SHP77 treated with DMSO at 0.1 percent for 48 hours (cell line): ENCODE data around the gene INSRR.

Experiments used
- DNase-seq: peaks from one replicate; lab custom pipeline; 2025; lab: John Stamatoyannopoulos, UW

The INSRR gene

DNA sequence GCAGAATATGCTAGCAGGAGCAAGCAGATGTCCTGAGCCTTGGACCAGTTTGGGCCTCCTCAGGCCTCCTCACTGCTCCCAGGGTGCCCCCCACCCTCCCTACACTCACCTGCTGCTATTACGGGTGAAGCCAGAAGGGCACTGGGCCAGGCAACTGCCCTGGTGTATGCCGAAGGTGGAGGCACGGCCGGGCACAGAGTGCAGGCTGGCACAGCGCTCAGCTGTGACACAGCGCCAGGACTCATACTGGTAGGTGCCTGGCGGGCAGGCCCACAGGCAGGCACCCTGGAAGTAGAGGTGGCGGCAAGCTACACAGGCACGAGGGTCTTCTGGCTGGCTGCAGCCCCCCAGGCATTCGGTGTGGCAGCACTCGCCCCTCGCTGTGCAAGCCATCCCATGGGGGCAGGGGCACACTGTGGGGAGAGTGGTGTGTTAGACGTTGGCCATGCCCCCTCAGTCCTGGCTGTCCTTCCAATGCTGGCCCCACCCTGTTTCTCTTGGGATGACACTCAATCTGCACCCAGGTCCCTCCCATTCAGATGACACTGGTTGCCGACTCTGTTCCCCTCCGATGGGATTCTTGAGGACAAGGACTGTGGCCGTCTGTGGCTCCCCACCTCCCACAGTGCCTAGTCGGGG, 7.0 kb downstream of the INSRR start:
- DNase-seq: no peak

DNA sequence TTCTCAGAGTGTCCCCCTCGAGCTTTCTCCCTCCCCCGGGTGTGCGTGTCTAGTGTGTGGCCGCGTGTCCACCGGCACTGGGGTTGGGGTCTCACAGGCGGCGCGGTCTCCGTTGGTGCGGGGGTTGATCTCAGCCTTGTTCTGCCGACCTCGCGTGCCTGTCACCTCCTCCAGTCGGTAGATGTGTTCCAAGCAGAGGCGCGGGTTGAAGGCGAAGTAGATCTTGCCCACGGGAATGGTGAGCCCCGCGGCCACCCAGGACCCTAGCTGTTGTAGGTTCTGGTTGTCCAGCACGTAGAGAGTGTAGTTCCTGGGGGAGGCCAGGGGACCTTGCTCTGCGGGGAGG, 9.8 kb downstream of the INSRR start:
- no peak for DNase-seq

DNA sequence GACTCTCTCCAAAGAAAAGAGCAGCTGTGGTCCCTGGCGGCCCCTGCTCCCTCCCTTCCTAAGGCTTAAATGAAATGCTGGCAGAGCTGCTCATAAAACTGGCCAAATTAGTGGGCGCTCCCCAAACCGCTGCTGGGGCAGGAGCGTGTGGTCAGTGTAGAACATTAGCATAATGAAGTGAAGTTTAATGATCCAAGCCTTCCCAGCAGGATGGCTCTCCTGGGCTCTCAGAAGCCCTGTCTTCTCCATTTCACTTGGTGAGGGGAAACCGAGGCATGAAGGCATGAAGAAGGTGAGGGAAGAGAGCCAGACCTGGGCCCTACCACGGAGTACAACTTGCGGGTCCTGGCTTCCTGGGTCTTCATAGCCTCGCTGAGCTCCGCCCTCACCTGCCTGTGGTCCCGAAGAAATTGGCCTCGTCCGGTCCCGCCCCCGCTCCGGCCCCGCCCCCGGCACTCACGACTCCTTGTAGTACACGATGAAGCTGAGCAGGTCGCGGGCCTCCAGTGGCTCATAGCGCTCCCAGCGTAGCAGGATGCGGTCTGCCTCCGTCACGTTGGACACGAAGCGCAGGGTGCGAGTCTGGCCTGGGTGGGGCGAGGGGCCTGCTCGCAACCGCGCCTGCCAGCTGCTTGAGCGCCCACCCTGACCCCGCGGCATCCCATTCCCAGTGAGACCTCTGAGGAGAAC, 10.3 kb downstream of the INSRR start:
- DNase-seq: no peak

DNA sequence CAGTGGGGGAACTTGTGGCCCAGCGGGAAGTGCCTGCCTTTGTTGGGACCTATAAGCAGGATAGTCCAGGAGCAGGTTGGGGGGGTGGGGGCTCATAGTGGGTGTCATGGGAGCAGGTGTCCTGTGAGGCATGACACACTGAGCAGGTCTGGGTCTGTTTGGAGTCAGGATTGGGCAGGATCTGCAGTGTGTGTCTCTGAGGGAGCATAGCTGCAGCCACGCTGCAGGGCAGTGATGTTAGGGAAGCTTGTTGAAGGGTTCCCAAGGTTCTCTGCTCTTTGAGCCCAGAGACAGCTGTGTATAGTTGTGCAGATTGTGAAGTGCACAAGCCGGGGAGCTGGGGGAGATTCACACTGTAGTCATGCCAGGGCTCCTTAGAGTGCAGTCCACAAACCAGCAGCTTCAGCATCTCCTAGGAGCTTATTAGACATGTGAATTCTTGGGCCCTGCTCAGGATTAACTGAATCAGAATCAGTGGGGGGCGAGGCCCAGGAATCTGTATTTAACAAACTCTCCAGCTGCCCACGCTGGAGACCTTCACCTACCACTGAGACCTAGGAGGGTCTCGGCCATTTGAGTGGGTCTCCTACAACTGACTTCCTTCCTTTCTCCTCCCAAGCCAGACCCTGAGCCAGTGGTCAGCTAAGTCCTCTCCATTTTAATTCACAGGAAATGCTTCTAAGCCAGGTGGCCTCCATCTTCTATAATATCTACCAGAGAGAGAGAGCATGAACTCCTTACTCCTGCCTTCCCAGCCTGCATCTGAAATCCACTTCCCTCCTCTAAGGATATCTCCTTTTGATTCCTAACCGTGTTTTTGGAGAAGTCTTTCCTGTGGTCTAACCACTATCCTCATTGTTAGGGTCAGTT, 11.1 kb downstream of the INSRR start:
- DNase-seq: no peak

DNA sequence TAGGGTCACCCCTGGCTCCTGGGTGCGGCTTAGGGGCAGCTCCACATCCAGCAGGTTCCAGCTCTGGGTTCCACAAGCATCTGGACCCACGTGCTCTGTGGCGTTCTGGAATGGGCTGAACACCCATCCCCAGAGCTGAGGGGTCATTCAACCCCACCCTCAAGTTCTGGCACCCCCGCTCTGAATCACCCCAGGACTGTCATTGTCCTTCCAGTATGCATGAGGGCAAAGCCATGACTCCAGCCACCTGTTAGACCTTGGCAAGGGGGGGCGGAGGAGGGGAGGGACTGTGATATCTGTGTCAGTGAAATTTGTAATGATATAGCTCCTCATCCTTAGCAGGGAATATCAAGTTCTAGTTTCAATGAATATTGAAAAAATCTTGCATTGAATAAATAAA, 12.3 kb downstream of the INSRR start:
- DNase-seq: no peak

DNA sequence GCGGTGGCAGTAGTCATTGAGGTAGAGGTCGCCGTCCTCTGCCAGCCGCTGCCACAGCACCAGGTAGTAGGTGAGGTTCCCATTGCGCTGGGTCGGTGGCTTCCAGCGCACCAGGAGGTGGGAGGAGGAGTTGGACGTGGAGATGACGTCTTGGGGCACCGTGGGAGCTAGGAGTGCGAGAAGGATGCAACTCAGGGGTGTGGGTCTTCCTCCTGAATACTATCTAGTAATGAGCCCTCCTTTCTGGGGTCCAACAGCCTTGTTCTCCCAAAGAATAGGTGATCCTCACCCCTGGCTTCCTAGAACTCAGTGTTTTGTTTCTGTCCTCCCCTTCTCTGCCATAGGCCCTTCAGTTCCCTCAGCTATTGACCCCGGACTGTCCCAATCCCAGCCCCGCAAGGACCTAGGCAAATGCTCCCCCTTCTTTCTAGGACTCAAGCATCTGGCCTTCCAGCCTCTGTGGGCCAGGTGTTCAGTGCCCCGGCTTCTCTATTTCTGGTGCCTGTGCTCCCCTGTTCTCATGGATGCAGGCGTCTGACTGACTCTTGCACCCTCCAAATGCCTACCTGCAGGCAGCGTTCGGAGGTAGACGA, 12.9 kb downstream of the INSRR start:
- DNase-seq: no peak

DNA sequence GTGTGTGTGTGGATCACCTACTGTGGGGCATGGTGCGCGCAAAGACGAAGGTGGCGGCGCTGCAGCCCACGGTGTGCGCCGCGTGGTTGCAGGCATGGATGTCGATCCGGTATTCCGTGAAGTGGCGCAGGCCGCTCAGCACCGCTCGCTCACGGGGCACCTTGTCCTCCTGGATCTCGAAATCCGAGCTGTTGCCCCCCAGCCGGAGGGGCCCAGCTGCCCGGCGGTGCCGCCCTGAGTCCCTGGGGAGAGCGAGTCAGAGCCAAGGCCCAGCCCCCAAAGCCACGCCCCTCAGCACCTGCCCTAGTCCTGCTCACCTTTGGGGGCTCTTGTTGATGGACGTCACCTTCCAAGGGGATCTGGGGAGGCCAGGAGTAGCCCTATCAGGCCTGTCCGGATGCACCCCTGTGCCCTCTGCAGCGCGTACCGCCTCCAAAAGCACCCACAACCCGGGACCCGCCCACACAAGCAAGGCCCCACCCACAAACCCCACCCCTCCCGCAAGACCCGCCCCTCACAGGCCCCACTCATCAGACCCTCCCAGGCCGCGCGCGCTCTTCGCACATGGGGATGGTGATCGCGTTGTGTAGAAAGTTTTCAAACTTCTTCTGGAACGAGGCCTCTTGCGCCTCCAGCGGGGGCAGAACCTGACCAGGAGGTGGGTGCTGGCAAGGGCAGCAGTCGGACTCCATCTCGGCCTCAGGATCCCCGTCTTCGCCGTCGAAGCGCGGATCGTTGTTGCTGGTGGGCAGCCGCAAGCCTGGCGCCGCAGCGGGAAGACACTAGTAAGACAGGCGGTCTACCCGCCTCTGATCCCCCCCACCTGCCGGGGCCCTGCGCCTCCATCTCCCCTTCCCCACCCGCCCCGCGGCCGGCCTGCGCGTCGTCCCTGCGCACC, 13.6 kb downstream of the INSRR start:
- DNase-seq: no peak

DNA sequence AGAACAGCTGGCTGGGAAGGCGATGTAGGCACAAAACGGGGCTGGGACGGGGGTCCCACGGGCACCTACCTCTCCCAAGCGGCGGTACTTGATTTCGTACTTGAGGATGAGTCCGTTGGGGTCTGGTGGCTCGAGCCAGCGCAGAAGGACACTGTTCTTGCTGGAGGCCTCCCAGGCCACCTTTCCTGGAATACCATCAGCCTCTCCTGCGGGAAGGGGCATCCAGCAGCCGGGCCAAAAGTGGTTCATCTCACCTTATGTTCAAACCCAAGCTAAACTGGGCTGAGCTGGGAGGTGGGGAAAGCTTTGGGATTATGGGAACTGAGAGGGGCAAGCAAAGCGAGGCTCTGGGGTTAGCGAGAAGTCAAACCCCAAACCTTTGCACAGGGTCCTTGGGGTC, 14.3 kb downstream of the INSRR start:
- DNase-seq: no peak

DNA sequence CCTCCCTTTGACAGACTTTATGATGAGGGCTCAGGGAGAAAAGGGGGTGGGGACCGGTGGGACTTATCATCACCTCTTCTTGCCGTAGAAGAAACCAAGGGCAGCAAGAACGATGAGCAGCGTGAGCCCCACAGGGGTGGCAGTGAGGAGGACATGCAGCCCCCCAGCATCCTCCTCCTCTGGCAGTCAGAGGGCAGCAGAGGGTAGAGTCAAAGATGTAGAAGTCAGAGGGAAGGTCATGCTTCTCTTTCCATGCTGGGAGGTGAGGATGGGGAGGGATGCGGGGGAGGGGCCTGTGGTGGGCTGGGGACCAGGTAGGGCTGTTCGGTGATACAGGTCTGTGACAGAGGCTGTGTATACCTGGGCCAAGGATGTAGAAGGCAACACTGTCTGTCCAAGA, 14.8 kb downstream of the INSRR start:
- DNase-seq: no peak

DNA sequence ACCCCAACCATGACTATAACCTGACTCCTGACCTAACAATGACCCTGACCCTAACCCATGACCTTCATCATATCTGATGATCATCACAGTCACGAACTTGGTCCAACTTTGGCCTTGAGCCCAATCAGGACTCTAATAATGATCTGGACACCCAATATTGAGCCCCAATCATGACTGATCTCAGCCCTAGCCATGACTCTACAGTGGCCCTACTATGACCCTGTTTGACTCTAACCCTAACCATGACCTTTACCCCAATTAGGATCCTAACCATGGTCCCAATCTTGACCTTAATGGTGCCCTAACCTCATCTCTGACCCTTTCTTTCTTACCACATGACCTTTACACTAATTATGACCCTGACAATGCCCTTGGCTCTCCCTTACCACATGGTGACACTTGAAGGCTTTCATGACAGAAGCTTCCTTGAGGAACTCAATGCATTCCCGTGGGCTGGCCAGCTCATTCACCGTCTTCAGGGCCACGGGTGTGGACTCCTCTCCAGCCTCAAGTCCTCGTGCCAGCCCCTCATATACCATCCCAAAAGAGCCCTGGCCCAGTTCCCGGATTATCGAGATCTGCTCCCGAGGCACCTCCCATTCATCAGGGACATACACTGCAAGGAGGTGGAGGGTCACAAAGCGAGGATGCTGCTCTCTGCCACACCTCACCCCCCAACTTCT, 16.2 kb downstream of the INSRR start:
- DNase-seq: no peak

DNA sequence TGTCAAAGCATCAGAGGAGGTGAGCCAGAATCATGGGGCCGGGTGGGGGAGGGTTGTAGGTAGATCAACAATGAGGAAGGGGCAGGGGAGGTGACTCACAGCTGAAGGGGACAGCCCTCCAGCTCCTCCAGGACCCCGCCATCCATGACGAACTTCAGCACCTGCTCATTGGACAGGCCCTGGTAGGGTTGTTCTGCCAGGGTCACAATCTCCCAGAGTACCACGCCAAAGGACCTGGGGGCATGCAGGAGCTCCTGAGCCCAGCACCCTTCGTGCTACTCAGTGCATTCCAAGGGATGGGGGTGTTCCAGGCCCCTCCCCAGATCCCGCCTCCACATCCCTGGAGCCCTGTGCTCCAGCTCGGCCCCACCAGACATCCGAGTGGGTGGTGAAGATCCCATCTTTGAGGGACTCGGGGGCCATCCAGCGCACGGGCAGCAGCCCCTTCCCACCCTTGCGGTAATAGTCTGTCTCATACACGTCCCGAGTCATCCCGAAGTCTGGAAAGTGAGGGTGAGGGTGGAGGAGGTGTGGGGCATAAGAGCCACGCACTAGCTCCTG, 17.5 kb downstream of the INSRR start:
- DNase-seq: no peak

DNA sequence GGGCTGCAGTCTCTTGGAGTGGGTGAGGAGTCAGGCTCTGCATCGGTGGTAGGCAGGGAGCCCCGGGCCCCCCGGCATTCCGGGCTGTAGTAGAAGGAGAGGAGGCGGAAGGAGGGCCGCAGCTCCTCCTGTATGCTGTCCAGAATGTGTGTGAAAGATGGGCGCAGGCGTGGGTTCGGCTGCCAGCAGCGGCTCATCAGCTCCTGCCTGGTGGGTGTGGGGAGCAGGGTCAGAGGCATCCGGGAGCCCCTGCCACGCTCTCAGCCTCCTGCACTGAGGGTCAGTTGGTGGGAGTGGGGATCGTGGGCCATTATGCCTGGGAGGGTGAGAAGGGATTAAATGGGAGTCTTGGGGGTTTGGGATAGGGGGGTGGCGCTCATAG, 18.0 kb downstream of the INSRR start:
- DNase-seq: no peak

DNA sequence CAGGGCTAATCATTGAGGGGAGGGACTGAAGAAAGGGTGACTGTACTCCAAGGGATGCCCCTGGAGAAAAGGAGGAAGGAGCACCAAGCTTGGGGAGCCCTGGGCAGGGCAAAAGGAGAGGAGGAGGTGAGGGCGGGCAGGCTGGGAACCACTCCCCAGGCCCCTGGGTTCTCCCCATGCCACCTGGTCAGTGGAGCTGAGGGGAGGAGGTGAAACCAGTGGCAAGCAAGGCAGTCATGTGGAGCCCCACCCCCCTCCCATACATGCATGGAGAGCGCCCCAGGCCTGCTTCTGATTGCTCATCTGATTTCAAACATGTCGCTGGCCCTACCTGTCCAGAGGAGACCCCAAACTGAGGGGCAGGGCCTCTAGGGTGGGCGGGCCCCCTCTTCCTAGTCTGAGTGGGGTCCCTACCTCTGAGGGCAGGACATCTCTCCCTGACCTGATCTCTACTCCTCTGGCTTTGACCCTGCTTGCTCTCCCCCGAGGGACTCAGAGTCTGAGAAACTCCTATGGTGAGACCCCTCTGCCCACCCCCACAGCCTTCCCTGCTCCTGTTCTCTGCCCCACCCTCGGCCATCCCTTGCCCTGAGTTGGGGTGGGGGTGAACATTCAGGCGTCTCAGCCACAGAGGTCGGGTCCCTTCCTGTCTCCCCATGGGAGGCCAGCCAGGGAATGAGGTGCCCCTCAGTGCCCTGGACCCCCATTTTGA, 18.6 kb downstream of the INSRR start:
- DNase-seq: no peak

DNA sequence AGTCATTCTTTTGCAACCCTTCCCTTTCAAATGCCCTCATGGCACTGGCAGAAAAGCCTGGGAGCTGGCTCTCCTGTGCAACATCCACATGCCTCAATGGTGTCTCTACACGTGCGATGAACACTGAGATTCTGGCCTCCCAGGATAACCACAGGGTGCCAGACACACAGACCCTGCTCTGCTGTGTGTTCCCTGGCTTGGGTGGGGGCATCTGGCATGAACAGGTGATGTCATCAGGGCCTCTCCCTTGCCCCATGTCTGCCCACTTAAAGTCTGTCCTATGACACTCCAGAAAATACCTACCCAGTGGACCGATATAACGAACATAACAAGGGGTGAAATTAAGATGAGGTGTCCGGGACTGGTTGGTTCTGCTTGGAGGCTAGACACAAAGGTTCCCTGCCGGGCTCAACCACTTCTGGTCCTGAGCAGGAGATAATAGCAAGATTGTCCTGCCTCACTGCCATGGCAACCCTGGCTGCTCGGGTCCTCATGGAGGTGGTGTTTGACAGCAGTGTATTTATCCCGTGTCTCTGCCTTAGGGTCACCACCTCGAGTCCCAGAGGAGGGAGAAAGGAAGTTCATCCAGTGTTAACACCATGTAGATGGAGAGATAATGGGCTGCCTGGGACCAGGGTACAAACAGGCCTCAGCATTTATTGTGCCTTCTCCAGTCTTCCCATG, 19.3 kb downstream of the INSRR start:
- DNase-seq: no peak

DNA sequence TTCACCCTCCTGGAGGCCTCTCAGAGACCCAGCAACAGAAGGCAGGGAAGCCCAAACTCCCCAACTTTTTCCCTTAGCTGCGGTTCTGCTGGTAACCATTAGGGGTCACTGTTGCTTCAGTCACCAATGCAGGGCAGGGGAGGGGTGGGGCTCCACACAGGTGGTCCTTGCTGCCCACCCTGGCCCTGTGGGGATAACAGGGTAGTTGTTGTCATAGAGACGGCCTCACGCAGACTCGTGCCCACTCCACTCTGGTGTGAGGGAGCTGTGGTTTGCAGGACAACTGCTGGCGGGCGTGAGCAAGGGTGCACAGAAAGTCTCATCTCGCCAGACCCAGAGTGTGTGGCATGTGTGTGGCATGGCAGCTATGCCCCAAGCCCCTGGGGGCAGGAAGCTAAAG, 19.9 kb downstream of the INSRR start:
- no peak for DNase-seq

DNA sequence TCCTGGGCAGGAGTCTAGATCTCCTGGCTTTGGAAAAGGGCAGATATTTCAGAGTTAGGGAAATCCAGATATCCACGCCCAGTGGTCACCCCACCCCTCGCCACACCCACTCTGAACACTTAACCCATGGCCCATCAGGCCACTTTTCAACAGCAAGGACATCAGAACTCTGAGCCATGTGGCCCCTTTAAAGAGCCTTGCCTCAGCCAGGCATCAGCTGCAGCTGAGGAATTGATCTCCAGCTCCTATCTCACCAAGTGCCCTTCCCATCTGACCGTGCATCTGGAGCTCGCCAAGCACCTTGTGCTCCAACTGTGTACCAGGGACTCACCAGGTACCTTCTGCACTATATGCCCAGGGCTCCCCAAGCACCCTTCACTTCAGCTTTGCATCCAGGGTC, 22.0 kb downstream of the INSRR start:
- no peak for DNase-seq

DNA sequence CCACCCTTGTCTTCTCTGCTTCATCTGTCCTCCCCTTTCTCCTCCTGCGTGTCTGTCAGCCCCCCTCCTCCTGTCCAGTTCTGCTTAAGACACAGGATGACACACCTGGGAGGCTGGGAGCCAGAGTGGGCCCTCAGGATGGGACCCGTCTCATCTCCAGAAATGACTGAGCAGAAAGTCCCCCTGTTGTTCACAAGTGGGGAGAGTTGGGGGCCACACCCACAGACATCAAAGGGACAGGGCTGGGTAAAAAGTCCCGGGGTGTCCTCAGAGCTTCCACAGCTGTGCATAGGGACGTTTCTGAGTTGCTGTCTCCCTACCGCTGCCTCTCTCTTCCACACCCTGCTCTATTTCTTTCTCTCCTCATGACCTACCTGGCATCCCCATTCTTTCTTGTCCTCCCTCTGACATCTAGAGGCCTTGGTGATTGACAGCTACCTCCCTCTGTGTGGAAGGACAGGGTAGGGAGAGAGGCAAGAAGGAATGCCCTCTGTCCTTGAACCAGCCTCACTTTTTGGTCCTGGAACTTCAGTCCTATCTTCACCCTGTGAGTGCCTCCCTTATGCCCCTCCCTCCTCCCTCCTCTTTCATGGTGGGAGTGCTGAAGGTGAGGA, 22.8 kb downstream of the INSRR start:
- no peak for DNase-seq

DNA sequence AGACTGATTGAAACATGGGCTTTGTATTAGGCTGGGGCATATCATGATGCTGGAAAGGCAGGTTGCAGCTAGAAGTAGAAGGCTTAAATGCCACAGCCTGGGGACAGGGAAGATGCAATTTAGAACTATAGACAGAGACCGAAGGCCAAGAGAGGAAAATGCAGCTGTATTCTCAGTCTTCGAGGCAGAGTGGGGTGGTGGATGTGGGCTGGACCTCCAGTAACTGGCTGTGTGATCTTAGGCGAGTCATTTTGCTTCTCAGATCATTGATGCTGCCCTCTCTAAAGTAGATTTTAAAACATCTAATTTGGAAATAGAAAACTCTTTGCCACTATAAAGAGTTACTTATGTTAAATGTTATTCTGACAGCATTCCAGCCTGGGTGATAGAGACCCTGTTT, 24.6 kb downstream of the INSRR start:
- no peak for DNase-seq

DNA sequence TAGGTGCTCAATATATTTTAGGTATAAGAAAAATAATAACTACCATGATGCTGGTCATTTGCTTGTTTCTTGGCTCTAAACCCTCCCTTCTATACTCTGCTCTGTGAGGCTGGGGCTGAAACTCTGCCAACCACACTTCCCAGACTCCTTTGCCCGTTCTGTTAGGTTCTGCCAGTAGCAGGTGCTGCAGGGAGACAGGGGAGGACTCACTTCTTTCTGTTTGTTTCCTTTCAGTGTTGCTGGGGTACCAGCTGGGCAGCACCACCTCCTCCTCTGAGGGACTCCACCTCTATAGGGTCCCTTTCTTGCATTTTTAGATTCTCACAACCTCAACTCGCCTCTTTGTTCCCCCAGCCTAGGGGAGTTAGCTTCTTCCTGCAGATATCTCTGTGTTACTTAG, 25.3 kb downstream of the INSRR start:
- no peak for DNase-seq
